Adipose tissue (tissue), 3 donors: ENCODE results near the gene FAM114A1. TPM values are rescaled to one million over a fixed set of nuclear protein-coding genes. Genes with fewer than 3 reads are reported as not detected.
"Not testable (repeated sequence)": the region's sequence is repeated elsewhere in the genome, so short reads cannot be mapped to it uniquely, and the experiment has no call there.

Experiments used
- H3K27ac ChIP-seq: one replicate; pipeline ENCODE4 v1.5.1; 2013; ENCODE audit warnings: low read depth, low read length
- whole genome bisulfite sequencing, 3 donors: extraction: QIAGEN DNeasy Blood & Tissue Kit; methylation state at CpG; one replicate each; pipeline ENCODE4 v1.1.7; 2013; 5-methylcytosine and 5-hydroxymethylcytosine counted together
- polyA plus RNA-seq, 3 donors: library from polyadenylated mRNA; stranded (reverse); fragments of 200-250 nt; gene quantifications; one replicate each; pipeline ENCODE4 v1.2.3, GENCODE V29; 2013
- donor health status: healthy with polysubstance abuse.
- donor health status: Bipolar disorder and iron deficiency.
- donor health status: healthy.

FAM114A1 gene
- polyA plus RNA-seq, 3 donors, result 11.0 to 50.7 (median 20.6) TPM

DNA sequence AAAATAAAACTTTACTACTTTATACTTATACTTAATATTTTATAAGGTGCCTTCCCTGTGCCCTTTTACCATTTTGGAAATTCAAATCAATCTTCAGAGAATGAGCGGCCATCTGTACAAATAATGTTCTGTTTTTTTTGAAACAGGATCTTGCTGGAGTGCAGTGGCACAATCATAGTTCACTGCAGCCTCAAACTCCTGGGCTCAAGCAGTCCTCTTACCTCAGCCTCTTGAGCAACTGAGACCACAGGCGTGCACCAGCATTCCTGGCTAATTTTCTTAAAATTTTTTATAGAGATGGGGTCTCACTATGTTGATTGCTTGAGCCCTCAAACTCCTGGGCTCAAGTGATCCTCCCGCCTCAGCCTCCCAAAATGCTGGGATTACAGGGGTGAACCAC is 53.5 kb downstream of the FAM114A1 start:
- no peak overlapping the region for H3K27ac ChIP-seq
- WGBS, 3 donors, result 71 to 92% (median 77%) methylated on average over 3 of the region's 3 CpGs

DNA sequence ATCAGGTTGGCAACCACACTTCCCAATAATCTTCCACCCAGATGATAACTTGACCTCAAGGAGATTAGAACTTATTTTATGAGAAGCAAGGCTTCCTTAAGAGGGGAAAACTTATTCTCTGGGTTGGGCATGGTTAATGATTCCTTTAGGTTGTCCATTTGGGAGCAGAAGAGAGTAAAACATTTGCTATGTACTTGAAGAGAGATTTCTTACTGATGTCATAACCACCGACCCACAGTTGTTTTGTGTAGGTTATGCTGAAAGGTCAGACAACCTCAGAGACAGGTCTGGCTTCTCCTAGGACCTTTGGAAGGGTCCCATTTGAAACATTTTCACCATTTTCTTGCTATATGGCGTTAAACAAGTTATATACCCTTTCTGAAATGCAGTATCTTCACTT is 56.1 kb downstream of the FAM114A1 start:
- H3K27ac ChIP-seq, result no peak overlapping the region
- WGBS, 3 donors, result 53 to 86% (median 81%) methylated on average over 2 of the region's 2 CpGs

DNA sequence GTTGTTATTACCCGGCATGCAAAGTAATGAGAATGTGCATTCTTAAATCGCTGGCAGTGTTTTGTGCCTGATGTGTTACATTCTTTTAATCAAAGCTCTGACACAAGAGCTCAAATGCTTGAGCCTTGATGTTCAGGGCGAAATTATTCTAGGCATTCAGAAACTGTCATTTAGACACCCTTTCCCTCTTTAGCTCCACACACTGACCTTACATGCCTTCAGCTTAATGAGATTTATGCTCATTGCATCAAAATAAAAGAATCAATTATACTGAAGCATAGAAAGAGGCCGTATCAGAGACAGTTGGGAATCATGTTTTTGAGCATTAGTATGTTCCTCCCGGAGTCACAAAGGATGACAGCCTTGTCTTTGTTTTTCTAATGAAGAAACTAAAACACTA is 56.7 kb downstream of the FAM114A1 start:
- WGBS, 3 donors, result 73 to 88% (median 86%) methylated on average over 5 of the region's 5 CpGs
- no peak overlapping the region for H3K27ac ChIP-seq

- 56 to 76% (median 68%) methylated on average over 3 of the region's 3 CpGs for WGBS, 3 donors
- H3K27ac ChIP-seq, result no peak overlapping the region
These were observed 58.1 kb downstream of the FAM114A1 start for GRCh38 chr4:38925492-38926413.

DNA sequence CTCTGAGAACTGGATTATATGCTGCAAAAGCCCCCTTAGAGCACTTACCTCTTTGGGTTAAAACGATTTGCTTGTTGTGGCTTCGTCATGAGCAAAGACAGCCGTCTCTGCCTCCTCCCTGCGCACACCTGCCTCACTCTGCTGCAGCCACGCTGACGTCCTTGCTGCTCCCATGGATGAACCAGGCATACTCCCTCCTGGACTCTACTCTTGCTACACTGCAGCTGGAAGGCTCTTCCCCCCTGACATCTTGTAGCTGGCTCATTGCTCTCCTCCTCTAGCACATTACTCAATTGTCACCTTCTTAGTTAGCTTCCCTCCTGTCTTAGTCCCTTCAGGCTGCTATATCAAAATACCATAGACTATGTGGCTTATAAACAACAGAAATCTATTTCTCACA is 59.3 kb downstream of the FAM114A1 start:
- no peak overlapping the region for H3K27ac ChIP-seq
- WGBS, 3 donors, result 67 to 84% (median 82%) methylated on average over 6 of the region's 6 CpGs

GRCh38 chr4:38928568-38928967 is 61.0 kb downstream of the FAM114A1 start:
- whole genome bisulfite sequencing, 3 donors, result 91 to 95% (median 95%) methylated on average over 3 of the region's 3 CpGs
- no peak overlapping the region for H3K27ac ChIP-seq

- H3K27ac ChIP-seq, result no peak overlapping the region
- 80 to 88% (median 87%) methylated on average over 9 of the region's 9 CpGs for WGBS, 3 donors
These were observed 61.4 kb downstream of the FAM114A1 start for GRCh38 chr4:38928974-38929373.

- no peak overlapping the region for H3K27ac ChIP-seq
- WGBS, 3 donors, result 55 to 69% (median 55%) methylated on average over 1 of the region's 1 CpG
These were observed 62.6 kb downstream of the FAM114A1 start for GRCh38 chr4:38930204-38930603.

DNA sequence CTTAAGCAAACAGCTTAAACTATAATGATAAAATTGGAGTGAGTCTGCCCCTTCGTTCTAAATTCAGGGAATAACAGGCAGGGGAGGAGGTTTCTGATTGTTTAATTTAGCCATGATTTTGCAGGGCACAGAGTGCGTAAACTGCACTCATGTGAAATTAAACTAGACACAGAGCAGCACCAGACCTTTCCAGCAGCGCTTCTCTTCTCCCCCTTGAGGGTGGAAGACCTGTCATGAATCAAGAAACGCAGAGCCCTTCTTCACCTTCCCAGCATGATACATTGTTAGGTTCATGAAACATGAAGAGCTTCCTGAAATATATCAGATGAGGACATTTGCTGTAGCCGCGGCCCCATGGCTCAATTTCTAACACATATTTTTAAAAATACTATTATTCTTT is 63.1 kb downstream of the FAM114A1 start:
- WGBS, 3 donors, result 81 to 91% (median 83%) methylated on average over 6 of the region's 6 CpGs
- H3K27ac ChIP-seq, result no peak overlapping the region

- H3K27ac ChIP-seq, result no peak overlapping the region
These were observed 63.5 kb downstream of the FAM114A1 start for GRCh38 chr4:38931125-38931524.

DNA sequence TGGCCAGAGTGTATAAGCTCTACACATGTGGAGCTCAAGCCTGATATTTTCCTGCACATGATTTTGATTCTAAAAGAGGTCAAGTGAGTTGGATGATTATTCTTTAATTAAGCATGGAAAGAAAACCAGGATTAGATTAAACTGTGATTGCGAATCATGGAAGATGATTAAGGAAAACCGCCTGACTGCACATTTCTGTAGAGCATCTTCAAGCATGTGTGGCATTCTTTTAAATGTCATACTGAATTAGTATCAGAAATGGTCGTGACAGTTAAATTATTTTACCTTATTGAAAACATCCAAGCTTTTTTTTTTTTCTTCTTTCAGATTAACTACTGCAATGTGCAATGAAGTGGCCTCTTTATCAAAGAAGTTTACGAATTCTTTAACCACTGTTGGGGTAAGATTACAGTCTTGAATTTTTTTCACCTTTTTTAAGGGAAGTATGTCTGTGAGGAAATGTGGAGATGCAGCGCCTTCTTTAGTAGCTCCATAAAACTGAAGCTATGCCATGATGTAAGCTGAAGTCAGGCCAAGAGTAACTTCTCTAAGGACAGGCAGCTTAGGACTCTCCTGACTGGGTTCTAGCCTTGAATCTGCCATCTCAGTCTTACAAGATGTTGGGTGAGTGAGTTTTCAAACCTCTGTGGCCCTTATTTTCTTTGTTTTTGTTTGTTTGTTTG is 67.9 kb downstream of the FAM114A1 start:
- no peak overlapping the region for H3K27ac ChIP-seq
- 78 to 98% (median 86%) methylated on average over 5 of the region's 5 CpGs for WGBS, 3 donors

More at GRCh38 chr4:38931125-38931524, 63.5 kb downstream of the FAM114A1 start:
- WGBS, 3 donors, result 78 to 89% (median 86%) methylated on average over 5 of the region's 5 CpGs

DNA sequence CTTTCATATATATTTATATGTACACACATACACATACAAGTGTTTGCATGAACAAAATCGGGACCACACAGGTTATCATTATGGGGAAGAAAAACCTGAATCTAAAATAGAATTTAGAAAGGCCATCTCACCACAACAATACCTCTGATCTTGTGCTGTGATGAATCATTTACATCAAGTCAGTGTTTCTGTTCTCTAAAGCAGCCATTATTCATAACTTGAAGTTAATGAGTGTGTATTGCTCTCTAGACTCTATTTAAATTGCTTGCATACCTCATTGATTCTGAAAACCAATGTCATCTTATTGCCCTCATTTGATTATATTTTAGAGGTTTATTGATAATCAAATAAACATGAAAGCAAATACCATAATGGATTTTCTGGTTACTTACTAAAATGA is 71.6 kb downstream of the FAM114A1 start:
- WGBS, 3 donors, result 83 to 94% (median 91%) methylated on average over 1 of the region's 1 CpG

DNA sequence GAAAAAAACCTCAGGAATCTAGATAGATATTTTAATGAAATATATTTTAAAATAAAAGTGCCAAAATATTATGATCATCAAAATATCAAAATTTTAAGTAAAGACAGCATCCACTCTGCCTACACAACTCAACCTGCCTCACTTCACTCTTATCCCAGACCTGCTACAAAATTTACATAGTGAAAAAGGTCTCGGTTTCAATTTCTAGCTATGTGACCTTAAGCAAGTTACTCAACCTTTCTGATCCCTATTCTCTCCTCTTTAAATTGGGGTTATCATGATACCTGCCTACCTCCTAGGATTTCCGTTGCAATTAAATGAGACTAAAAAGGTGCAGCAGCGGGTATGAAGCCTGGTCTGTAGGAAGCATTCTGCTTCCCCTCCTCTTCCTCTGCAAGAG is 72.9 kb downstream of the FAM114A1 start:
- 90 to 94% (median 92%) methylated on average over 3 of the region's 3 CpGs for WGBS, 3 donors
- no peak overlapping the region for H3K27ac ChIP-seq

More for the DNA sequence above, 71.6 kb downstream of the FAM114A1 start:
- H3K27ac ChIP-seq, result no peak overlapping the region

- not testable (repeated sequence) for H3K27ac ChIP-seq
- 73 to 78% (median 75%) methylated on average over 3 of the region's 3 CpGs for WGBS, 3 donors
These were observed 74.3 kb downstream of the FAM114A1 start for GRCh38 chr4:38941906-38942305.

DNA sequence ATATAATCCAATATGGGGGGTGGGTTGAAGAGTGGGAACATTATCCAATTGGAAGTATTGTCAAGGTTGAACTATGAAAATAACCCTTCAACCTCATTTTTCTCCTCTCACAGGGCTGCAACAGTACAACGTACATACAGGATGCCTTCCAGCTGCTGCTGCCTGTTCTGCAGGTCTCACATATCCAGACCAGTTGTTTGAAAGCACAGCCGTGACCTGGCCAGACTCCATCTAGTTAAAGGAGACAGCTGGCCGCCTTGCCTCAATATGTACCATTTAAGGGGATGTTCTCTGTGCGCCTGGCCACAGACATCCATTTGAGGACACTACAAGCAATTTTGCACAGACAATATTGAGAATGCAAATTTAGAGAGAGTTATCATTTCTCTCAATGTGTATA is 75.7 kb downstream of the FAM114A1 start:
- WGBS, 3 donors, result 78 to 84% (median 82%) methylated on average over 4 of the region's 4 CpGs
- H3K27ac ChIP-seq, result no peak overlapping the region

GRCh38 chr4:38944440-38944839 is 76.8 kb downstream of the FAM114A1 start:
- H3K27ac ChIP-seq, result no peak overlapping the region
- WGBS, 3 donors, result 90 to 97% (median 93%) methylated on average over 9 of the region's 9 CpGs

- 77 to 89% (median 85%) methylated on average over 3 of the region's 3 CpGs for WGBS, 3 donors
- H3K27ac ChIP-seq, result no peak overlapping the region
These were observed 79.3 kb downstream of the FAM114A1 start for GRCh38 chr4:38946919-38947318.

DNA sequence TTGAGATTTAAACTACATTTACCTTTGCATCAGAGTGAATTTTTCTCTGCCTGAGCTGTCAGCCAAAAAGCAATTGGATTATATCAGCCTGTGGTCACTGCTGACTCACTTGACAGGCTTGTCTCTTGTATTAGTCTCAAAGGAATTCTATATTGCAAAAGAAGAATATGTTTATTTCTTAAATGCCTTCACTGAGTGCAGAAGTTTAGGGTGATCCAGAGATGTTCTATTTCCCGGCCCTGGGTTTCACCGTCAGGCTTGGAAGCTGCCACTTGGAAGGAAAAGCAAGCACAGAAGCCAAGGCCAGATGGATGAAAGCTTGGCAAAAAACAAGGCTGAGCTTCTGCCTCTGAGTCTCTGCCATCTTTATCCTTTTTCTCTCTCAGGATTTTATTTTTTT is 80.9 kb downstream of the FAM114A1 start:
- H3K27ac ChIP-seq, result no peak overlapping the region
- WGBS, 3 donors, result 49 to 73% (median 54%) methylated on average over 2 of the region's 2 CpGs

DNA sequence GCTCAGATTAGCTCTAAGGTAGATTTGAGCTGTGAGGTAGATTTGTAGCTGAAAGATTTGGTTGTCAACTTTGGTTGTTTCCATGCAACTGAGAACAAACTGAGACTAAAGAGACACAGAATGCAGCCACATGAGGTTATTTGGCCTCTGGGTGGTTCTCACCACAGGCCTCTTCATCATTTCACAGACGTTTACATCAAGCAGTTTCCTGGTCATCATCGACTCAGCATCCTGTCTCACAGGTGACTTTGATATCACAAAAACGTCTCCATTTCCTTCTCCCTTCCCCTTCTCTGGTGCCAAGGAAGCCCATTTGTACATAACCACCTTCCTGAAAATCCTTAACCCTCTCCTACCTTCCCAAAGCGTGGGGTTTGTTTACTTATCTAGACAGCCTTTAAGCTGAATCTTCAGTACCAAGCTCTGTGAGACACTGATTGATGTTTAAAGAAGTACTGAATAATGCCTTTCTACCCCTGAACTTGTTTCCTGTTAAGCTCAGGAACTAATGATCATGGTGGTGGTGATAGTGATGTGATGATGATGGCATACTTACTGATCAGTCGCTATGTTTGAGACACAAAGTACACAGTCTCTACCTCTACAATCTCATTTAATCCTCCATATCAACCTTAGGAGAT is 81.9 kb downstream of the FAM114A1 start:
- no peak overlapping the region for H3K27ac ChIP-seq
- 40 to 46% (median 40%) methylated on average over 5 of the region's 5 CpGs for WGBS, 3 donors
